ENCODE measurements around the gene IGSF11. TPM values are rescaled to one million over a fixed set of nuclear protein-coding genes. Genes with fewer than 3 reads are reported as not detected.

Gene IGSF11
- polyA plus RNA-seq, 1 donor (not counting 4 experiments of a cell fraction or from before 2014, with no cell fraction given) = 0.68 TPM

- Histone ChIP-seq H3K9ac (ENCODE audit: control insufficient read depth, extremely low read depth, insufficient read depth, low read length) (no peak overlapping the region), H3K27ac (ENCODE audit: control insufficient read depth, insufficient read depth, low read length) (no peak overlapping the region), H3K4me3 (ENCODE audit: control insufficient read depth in 2 of 3, extremely low read depth in 1 of 3, insufficient read depth in 2 of 3, low read depth in 1 of 3, low read length in 3 of 3) (no peak overlapping the region), H3K4me1 (ENCODE audit: control insufficient read depth, extremely low read depth, insufficient read depth, low read length) (no peaks in the 10 kb centered on the region), H3K36me3 (ENCODE audit: control insufficient read depth in 2 of 2, extremely low read depth in 1 of 2, insufficient read depth in 2 of 2, low read length in 2 of 2) (no peaks in the 10 kb centered on the region), H4K20me1 (ENCODE audit: control insufficient read depth, extremely low read depth, insufficient read depth, low read length) (no peaks in the 10 kb centered on the region), H3K79me2 (ENCODE audit: control insufficient read depth, insufficient read depth, low read length) (no peaks in the 10 kb centered on the region), H3K9me1 (ENCODE audit: control insufficient read depth, extremely low read depth, insufficient read depth, low read length) (no peaks in the 10 kb centered on the region), H2AFZ (ENCODE audit: control insufficient read depth, low read length) (no peak overlapping the region), H3K9me3 (ENCODE audit: control insufficient read depth, low read depth, low read length) (no peaks in the 10 kb centered on the region), H3K4me2 (ENCODE audit: control insufficient read depth, extremely low read depth, insufficient read depth, low read depth, low read length) (no peak overlapping the region), H3K27me3 (ENCODE audit: control insufficient read depth, extremely low read depth, insufficient read depth, low read length) (no peaks in the 10 kb centered on the region)
- DNase-seq (ENCODE audit: low read depth, low spot score) (no peak), FAIRE-seq (no peak)
- TF ChIP-seq, protein P1, sequence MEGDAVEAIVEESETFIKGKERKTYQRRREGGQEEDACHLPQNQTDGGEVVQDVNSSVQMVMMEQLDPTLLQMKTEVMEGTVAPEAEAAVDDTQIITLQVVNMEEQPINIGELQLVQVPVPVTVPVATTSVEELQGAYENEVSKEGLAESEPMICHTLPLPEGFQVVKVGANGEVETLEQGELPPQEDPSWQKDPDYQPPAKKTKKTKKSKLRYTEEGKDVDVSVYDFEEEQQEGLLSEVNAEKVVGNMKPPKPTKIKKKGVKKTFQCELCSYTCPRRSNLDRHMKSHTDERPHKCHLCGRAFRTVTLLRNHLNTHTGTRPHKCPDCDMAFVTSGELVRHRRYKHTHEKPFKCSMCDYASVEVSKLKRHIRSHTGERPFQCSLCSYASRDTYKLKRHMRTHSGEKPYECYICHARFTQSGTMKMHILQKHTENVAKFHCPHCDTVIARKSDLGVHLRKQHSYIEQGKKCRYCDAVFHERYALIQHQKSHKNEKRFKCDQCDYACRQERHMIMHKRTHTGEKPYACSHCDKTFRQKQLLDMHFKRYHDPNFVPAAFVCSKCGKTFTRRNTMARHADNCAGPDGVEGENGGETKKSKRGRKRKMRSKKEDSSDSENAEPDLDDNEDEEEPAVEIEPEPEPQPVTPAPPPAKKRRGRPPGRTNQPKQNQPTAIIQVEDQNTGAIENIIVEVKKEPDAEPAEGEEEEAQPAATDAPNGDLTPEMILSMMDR (optimal IDR thresholded peaks at IDR 0.05 in 1 of 3, IDR thresholded peaks at IDR 0.05 in 1 of 3, conservative IDR thresholded peaks at IDR 0.05 in 1 of 3; ENCODE audit: extremely low read depth in 1 of 3, insufficient read depth in 2 of 3, low read length in 3 of 3) = no peak
- TF ChIP-seq EZH2 (IDR thresholded peaks at IDR 0.05; ENCODE audit: low read length) = no peak
- dilution Hi-C loops (cut with MboI; ENCODE audit: extremely low pct_ligation_motif_present, low sequenced_read_pairs) = loop anchor here (25.0 kb wide), 1 partner anchor 197 kb away; no protein-coding TSS in a partner anchor
Measured at GRCh38 chr3:118890206-118890605, 144.4 kb downstream of the IGSF11 start.

- Histone ChIP-seq H3K27ac (ENCODE audit: control insufficient read depth, insufficient read depth, low read length) (no peak overlapping the region), H3K9ac (ENCODE audit: control insufficient read depth, extremely low read depth, insufficient read depth, low read length) (no peak overlapping the region), H3K4me3 (ENCODE audit: control insufficient read depth in 2 of 3, extremely low read depth in 1 of 3, insufficient read depth in 2 of 3, low read depth in 1 of 3, low read length in 3 of 3) (no peak overlapping the region), H3K4me1 (ENCODE audit: control insufficient read depth, extremely low read depth, insufficient read depth, low read length) (no peaks in the 10 kb centered on the region), H2AFZ (ENCODE audit: control insufficient read depth, low read length) (no peak overlapping the region), H4K20me1 (ENCODE audit: control insufficient read depth, extremely low read depth, insufficient read depth, low read length) (no peaks in the 10 kb centered on the region), H3K36me3 (ENCODE audit: control insufficient read depth in 2 of 2, extremely low read depth in 1 of 2, insufficient read depth in 2 of 2, low read length in 2 of 2) (no peaks in the 10 kb centered on the region), H3K9me3 (ENCODE audit: control insufficient read depth, low read depth, low read length) (no peaks in the 10 kb centered on the region), H3K4me2 (ENCODE audit: control insufficient read depth, extremely low read depth, insufficient read depth, low read depth, low read length) (no peak overlapping the region), H3K79me2 (ENCODE audit: control insufficient read depth, insufficient read depth, low read length) (no peaks in the 10 kb centered on the region), H3K27me3 (ENCODE audit: control insufficient read depth, extremely low read depth, insufficient read depth, low read length) (no peaks in the 10 kb centered on the region), H3K9me1 (ENCODE audit: control insufficient read depth, extremely low read depth, insufficient read depth, low read length) (no peaks in the 10 kb centered on the region)
- DNase-seq (ENCODE audit: low read depth, low spot score) (no peak), FAIRE-seq (no peak)
- dilution Hi-C loops (cut with MboI; ENCODE audit: extremely low pct_ligation_motif_present, low sequenced_read_pairs) = loop anchor here (25.0 kb wide), 1 partner anchor 198 kb away; no protein-coding TSS in a partner anchor
- TF ChIP-seq EZH2 (IDR thresholded peaks at IDR 0.05; ENCODE audit: low read length) = no peak
- TF ChIP-seq, protein P1 (optimal IDR thresholded peaks at IDR 0.05 in 1 of 3, IDR thresholded peaks at IDR 0.05 in 1 of 3, conservative IDR thresholded peaks at IDR 0.05 in 1 of 3; ENCODE audit: extremely low read depth in 1 of 3, insufficient read depth in 2 of 3, low read length in 3 of 3) = no peak
Measured at GRCh38 chr3:118889691-118890090, 145.0 kb downstream of the IGSF11 start.
